HepG2 (cell line): ENCODE measurements around the gene TGFA. TPM values are rescaled to one million over a fixed set of nuclear protein-coding genes. Genes with fewer than 3 reads are reported as not detected.

Experiments
- AKAP8 ChIP-seq: sonication (generic); formaldehyde crosslinking; IDR thresholded peaks from 2 replicates; pipeline ENCODE4 v1.5.1; 2020; ENCODE audit warnings: mild to moderate bottlenecking, missing genetic modification reagents
- FOXM1 ChIP-seq: sonication (generic); formaldehyde crosslinking; IDR thresholded peaks from 2 replicates; pipeline ENCODE4 v1.5.0; 2020; ENCODE audit warnings: missing genetic modification reagents
- HCFC1 ChIP-seq: fragments of 150-350 bp; IDR thresholded peaks from 2 replicates; pipeline ENCODE4 v1.6.1; 2014; ENCODE audit warnings: low read depth, low read length
- HNRNPL ChIP-seq: fragments of 200-400 bp; formaldehyde crosslinking; IDR thresholded peaks from 2 replicates; pipeline ENCODE4 v1.6.1; 2017; ENCODE audit warnings: mild to moderate bottlenecking, low read depth, low read length
- KMT2A ChIP-seq: sonication (generic); formaldehyde crosslinking; IDR thresholded peaks from 2 replicates; pipeline ENCODE4 v1.4.0; 2020; ENCODE audit warnings: missing genetic modification reagents
- MAF1 ChIP-seq: sonication (generic); formaldehyde crosslinking; IDR thresholded peaks from 2 replicates; pipeline ENCODE4 v1.5.0; 2020; ENCODE audit warnings: missing genetic modification reagents, borderline replicate concordance
- STAG1 ChIP-seq: sonication (generic); formaldehyde crosslinking; IDR thresholded peaks from 2 replicates; pipeline ENCODE4 v1.4.0; 2020; ENCODE audit warnings: missing genetic modification reagents
- ZFAT ChIP-seq: sonication (generic); formaldehyde crosslinking; conservative IDR thresholded peaks from 2 replicates; pipeline ENCODE4 v1.8.1; 2023; ENCODE audit warnings: missing genetic modification reagents, inconsistent platforms
- ZNF17 ChIP-seq: sonication (generic); formaldehyde crosslinking; IDR thresholded peaks from 2 replicates; pipeline ENCODE4 v1.5.0; 2020; ENCODE audit warnings: mild to moderate bottlenecking, missing genetic modification reagents
- ZNF33A ChIP-seq: sonication (generic); formaldehyde crosslinking; IDR thresholded peaks from 2 replicates; pipeline ENCODE4 v1.5.1; 2020; ENCODE audit warnings: missing genetic modification reagents, mild to moderate bottlenecking, moderate library complexity, borderline replicate concordance
- ZNF839 ChIP-seq: sonication (generic); formaldehyde crosslinking; IDR thresholded peaks from 2 replicates; pipeline ENCODE4 v1.4.0; 2020; ENCODE audit warnings: missing genetic modification reagents, mild to moderate bottlenecking, borderline replicate concordance
- ZNF883 ChIP-seq: sonication (generic); formaldehyde crosslinking; IDR thresholded peaks from 2 replicates; pipeline ENCODE4 v1.5.1; 2020; ENCODE audit warnings: mild to moderate bottlenecking, missing genetic modification reagents; ENCODE audit errors: not compliant biosample characterization
- polyA plus RNA-seq, 8 experiments: library from polyadenylated mRNA; depleted of rRNA in 3 of 8; stranded (reverse) in 7 of 8; unstranded in 1 of 8; fragments of >200 nt; fragmentation: Illumina TruSeq in 4 of 8; extraction: Trizol in 4 of 8; gene quantifications; 2 replicates each; pipeline versions ENCODE4 v1.2.1 to v1.2.3, GENCODE V29; 2011 to 2016; ENCODE audit warnings: low read depth in 4 of 8, missing spikeins in 1 of 8, mixed read lengths in 1 of 8; ENCODE audit not compliant: insufficient read depth in 1 of 8
- total RNA-seq, 5 experiments: library from RNA; depleted of rRNA; stranded (reverse); fragments of >200 nt; fragmentation: Illumina TruSeq; extraction: Trizol; gene quantifications; 2 replicates each; pipeline ENCODE4 v1.2.3, GENCODE V29; 2016; ENCODE audit warnings: low read depth in 1 of 5
- TF ChIP-seq, protein P1 (sequence below): sonication (generic); formaldehyde crosslinking; IDR thresholded peaks from 2 replicates; pipeline ENCODE4 v1.4.0; 2020; ENCODE audit warnings: missing genetic modification reagents, borderline replicate concordance
- TF ChIP-seq, protein P2 (sequence below): sonication (generic); formaldehyde crosslinking; IDR thresholded peaks from 2 replicates; pipeline ENCODE4 v1.4.0; 2020; ENCODE audit warnings: missing genetic modification reagents
- TF ChIP-seq, protein P3 (sequence below): sonication (generic); formaldehyde crosslinking; IDR thresholded peaks from 2 replicates; pipeline ENCODE4 v1.5.0; 2020; ENCODE audit warnings: mild to moderate bottlenecking, missing genetic modification reagents, borderline replicate concordance
- TF ChIP-seq, protein P4 (sequence below): sonication (generic); formaldehyde crosslinking; IDR thresholded peaks from 2 replicates; pipeline ENCODE4 v1.4.0; 2020; ENCODE audit warnings: missing genetic modification reagents

Gene TGFA
- total and polyA plus RNA-seq, 2 of the 13 experiments (the other 11 are each of a cell fraction or from before 2014, with no cell fraction given), result 7.8 to 15.3 TPM

DNA sequence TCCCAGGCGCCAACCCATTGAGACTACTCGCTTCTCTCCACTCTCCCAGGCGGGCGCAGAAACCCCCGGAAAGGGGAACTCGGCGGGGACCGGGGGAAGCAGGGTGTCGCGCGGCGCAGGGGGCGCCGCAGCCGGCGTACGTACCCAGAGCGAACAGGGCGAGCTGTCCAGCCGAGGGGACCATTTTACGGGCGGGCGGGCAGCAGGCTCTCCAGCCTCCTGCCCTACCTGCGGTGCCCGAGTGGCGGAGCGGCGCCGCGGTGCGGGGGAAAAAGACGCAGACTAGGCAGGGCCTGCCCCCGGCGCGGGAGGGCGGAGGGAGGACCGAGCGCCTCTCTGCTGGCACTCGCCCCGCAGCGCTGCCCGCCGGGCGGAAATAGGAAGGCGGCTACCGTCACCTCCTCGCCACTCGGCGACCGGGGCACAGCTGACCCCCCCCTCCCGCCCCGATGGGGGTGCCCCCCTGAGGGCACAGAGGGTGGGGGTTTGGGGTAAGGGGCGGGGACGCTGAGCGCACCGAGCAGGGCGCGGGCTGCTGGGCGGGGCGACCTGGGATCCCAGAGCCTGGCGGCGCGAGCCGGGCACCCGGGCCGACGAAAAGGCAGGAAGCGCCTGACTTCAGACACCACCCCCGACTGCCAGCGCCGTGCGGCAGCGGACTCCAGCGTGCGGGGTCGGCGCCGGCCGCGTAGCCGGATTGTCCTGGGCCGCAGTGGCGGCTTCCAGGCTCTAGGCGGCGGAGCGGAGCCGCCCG, at the start of gene TGFA (continued):
- TF ChIP-seq ZNF33A (CRISPR knock-in tag), result no peak
- no peak for TF ChIP-seq FOXM1 (CRISPR knock-in tag)
- no peak for TF ChIP-seq ZNF839 (CRISPR knock-in tag)
- no peak for TF ChIP-seq ZNF883 (CRISPR knock-in tag)
- TF ChIP-seq MAF1, result no peak
- TF ChIP-seq STAG1, result peak; percentile 82
- TF ChIP-seq, protein P1, sequence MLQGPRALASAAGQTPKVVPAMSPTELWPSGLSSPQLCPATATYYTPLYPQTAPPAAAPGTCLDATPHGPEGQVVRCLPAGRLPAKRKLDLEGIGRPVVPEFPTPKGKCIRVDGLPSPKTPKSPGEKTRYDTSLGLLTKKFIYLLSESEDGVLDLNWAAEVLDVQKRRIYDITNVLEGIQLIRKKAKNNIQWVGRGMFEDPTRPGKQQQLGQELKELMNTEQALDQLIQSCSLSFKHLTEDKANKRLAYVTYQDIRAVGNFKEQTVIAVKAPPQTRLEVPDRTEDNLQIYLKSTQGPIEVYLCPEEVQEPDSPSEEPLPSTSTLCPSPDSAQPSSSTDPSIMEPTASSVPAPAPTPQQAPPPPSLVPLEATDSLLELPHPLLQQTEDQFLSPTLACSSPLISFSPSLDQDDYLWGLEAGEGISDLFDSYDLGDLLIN (CRISPR knock-in tag), result 0 out of 2 replicates have a peak, but pooled peaks have one; percentile 18
- no peak for TF ChIP-seq ZNF17 (CRISPR knock-in tag)
- TF ChIP-seq, protein P2, sequence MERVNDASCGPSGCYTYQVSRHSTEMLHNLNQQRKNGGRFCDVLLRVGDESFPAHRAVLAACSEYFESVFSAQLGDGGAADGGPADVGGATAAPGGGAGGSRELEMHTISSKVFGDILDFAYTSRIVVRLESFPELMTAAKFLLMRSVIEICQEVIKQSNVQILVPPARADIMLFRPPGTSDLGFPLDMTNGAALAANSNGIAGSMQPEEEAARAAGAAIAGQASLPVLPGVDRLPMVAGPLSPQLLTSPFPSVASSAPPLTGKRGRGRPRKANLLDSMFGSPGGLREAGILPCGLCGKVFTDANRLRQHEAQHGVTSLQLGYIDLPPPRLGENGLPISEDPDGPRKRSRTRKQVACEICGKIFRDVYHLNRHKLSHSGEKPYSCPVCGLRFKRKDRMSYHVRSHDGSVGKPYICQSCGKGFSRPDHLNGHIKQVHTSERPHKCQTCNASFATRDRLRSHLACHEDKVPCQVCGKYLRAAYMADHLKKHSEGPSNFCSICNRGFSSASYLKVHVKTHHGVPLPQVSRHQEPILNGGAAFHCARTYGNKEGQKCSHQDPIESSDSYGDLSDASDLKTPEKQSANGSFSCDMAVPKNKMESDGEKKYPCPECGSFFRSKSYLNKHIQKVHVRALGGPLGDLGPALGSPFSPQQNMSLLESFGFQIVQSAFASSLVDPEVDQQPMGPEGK (CRISPR knock-in tag), result peak; percentile 95
- no peak for TF ChIP-seq KMT2A (CRISPR knock-in tag)
- no peak for TF ChIP-seq HCFC1
- TF ChIP-seq AKAP8 (CRISPR knock-in tag), result peak; percentile 88
- TF ChIP-seq, protein P3, sequence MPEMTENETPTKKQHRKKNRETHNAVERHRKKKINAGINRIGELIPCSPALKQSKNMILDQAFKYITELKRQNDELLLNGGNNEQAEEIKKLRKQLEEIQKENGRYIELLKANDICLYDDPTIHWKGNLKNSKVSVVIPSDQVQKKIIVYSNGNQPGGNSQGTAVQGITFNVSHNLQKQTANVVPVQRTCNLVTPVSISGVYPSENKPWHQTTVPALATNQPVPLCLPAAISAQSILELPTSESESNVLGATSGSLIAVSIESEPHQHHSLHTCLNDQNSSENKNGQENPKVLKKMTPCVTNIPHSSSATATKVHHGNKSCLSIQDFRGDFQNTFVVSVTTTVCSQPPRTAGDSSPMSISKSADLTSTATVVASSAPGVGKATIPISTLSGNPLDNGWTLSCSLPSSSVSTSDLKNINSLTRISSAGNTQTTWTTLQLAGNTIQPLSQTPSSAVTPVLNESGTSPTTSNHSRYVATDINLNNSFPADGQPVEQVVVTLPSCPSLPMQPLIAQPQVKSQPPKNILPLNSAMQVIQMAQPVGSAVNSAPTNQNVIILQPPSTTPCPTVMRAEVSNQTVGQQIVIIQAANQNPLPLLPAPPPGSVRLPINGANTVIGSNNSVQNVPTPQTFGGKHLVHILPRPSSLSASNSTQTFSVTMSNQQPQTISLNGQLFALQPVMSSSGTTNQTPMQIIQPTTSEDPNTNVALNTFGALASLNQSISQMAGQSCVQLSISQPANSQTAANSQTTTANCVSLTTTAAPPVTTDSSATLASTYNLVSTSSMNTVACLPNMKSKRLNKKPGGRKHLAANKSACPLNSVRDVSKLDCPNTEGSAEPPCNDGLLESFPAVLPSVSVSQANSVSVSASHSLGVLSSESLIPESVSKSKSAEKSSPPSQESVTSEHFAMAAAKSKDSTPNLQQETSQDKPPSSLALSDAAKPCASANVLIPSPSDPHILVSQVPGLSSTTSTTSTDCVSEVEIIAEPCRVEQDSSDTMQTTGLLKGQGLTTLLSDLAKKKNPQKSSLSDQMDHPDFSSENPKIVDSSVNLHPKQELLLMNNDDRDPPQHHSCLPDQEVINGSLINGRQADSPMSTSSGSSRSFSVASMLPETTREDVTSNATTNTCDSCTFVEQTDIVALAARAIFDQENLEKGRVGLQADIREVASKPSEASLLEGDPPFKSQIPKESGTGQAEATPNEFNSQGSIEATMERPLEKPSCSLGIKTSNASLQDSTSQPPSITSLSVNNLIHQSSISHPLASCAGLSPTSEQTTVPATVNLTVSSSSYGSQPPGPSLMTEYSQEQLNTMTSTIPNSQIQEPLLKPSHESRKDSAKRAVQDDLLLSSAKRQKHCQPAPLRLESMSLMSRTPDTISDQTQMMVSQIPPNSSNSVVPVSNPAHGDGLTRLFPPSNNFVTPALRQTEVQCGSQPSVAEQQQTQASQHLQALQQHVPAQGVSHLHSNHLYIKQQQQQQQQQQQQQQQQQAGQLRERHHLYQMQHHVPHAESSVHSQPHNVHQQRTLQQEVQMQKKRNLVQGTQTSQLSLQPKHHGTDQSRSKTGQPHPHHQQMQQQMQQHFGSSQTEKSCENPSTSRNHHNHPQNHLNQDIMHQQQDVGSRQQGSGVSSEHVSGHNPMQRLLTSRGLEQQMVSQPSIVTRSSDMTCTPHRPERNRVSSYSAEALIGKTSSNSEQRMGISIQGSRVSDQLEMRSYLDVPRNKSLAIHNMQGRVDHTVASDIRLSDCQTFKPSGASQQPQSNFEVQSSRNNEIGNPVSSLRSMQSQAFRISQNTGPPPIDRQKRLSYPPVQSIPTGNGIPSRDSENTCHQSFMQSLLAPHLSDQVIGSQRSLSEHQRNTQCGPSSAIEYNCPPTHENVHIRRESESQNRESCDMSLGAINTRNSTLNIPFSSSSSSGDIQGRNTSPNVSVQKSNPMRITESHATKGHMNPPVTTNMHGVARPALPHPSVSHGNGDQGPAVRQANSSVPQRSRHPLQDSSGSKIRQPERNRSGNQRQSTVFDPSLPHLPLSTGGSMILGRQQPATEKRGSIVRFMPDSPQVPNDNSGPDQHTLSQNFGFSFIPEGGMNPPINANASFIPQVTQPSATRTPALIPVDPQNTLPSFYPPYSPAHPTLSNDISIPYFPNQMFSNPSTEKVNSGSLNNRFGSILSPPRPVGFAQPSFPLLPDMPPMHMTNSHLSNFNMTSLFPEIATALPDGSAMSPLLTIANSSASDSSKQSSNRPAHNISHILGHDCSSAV (CRISPR knock-in tag), result no peak
- TF ChIP-seq, protein P4, sequence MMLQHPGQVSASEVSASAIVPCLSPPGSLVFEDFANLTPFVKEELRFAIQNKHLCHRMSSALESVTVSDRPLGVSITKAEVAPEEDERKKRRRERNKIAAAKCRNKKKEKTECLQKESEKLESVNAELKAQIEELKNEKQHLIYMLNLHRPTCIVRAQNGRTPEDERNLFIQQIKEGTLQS (CRISPR knock-in tag), result no peak
- peak; percentile 91 for TF ChIP-seq HNRNPL
- TF ChIP-seq ZFAT (CRISPR knock-in tag), result no peak; the same call in 1 of the 2 replicates
